Daoy (cell line): ENCODE measurements around the gene ATP6V0A4. TPM values are rescaled to one million over a fixed set of nuclear protein-coding genes. Genes with fewer than 3 reads are reported as not detected.
"Not testable (repeated sequence)": the region's sequence is repeated elsewhere in the genome, so short reads cannot be mapped to it uniquely, and the experiment has no call there.

Experiments used
- DNase-seq: peaks from one replicate; pipeline ENCODE4 v3.0.0-alpha.2; 2015; ENCODE audit warnings: low read depth
- total RNA-seq: library from RNA; depleted of rRNA; stranded (reverse); fragments of >200 nt; shearing (Covaris generic); gene quantifications from 2 replicates; pipeline ENCODE4 v1.2.3, GENCODE V29; 2014; rRNA removed

ATP6V0A4 gene
- 0.63 TPM in 1 of 2 replicates, not detected in the other for total RNA-seq

GRCh38 chr7:138797715-138798320, at the start of gene ATP6V0A4, which contains the start of gene TMEM213:
Gene ATP6V0A4, minus strand, starts transcription at chr7:138798196. Its CDS starts 26,949 bp downstream, at chr7:138771247.
Gene TMEM213, plus strand, starts transcription at chr7:138797994. Its CDS starts 111 bp downstream, at chr7:138798105.
- DNase-seq: no peak

DNA sequence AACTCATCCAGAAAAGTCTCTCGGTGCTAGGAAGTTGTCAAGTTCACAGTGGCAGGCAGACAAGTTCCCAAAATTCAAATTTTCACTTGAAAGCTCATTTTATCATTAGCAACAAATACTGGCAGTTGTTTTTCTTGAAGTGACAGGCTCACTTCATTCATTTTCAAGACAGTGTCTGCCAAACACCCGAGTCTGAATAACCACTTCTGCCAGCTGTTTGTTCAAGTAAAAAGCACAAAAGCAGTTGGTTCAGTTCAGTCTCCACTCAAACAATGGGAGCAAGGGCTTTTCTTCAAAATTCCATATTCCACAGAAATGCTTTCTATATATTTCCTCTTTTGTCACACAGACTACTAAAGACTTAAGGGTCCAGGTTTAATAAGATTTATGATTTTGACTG, 47.7 kb upstream of the ATP6V0A4 start:
- no peak for DNase-seq

DNA sequence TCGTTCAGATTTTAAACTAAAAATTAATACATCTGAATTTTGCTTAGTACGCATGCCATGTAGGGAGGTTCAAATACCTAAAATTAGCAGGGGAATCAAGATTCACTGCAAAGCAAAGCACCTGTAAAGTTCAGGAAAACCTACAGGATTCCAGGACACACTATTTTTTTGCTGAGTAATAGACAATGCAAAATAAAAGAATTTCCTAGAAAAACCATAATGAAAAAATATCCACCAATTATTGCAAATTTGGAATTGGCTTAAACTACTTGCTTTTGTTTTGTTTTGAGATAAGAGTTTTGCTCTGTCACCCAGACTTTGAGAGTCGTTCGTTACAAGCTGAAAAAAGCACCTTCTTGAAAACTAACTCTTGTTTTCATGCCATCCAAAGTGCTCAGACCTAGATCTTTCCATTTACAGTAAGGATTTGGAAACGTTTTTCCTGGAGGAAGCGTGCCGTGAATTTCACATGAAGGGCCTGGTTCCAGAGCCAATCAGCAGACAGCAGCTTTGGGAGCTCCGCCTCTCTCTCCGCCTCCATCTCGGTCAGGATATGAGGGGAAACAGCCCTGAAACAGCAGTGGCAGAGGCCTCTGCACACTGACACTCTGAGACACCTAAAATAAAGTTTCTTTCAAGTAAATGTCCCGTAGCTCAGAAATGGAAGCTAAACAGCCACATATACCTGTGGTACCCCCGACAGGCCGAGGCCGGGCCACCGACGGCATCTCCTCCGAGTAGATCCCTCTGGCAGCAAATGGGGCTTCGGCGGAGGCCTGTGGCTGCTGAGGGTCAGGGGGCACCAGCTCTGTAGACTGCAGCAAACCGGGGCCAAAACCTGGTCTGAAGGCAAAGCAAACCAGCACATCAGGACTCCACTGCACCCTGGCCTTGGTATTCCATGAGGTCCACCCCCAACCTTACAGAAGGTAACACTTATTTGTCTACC, 45.9 kb upstream of the ATP6V0A4 start:
- no peak for DNase-seq

GRCh38 chr7:138842111-138842510, 44.1 kb upstream of the ATP6V0A4 start:
- DNase-seq: peak; percentile 89

GRCh38 chr7:138838166-138838565, 40.2 kb upstream of the ATP6V0A4 start:
- DNase-seq: no peak

- no peak for DNase-seq
These were observed 39.6 kb upstream of the ATP6V0A4 start for GRCh38 chr7:138837627-138838026.

GRCh38 chr7:138835087-138835486, 37.1 kb upstream of the ATP6V0A4 start:
- no peak for DNase-seq

GRCh38 chr7:138834583-138834982, 36.6 kb upstream of the ATP6V0A4 start:
- no peak for DNase-seq

DNA sequence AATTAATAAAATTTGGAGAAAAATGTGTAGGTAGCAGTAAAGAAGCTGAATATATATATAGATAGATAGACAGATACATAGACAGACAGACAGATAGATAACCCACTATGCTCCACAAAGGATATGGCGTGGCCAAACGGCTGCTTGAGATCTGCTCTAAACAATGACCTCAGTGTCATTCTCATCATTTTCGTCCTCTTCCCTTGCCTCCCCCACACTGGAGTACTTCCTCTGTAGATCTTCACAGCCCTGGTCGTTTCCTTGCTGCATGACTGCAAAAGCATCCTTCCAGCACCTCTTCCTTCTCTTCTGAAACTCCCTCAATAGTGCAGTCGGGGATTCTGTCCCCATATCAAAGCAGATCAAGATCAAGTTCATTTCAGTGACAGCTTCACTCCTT, 35.6 kb upstream of the ATP6V0A4 start:
- no peak for DNase-seq

DNA sequence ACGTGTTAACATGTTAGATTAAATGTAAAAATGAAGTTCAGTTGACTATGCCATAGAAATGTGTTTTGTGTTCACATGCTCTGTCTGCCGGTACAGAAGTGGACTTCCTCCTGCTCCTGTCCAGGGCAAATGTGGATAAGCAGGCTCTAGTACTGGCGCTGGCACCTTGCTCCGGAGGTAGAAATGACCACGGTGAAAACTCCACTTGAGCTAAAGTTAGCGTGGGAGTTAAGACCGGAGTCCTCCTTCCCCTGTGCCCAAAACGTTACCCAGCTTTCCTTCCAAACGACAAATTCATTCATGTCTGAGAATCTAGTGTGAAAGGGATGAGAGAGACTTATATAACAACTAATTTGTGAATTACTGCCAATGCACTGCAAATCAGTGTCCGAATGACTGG, 35.0 kb upstream of the ATP6V0A4 start:
- DNase-seq: no peak

- DNase-seq: no peak
These were observed 31.3 kb upstream of the ATP6V0A4 start for GRCh38 chr7:138829335-138829734.

DNA sequence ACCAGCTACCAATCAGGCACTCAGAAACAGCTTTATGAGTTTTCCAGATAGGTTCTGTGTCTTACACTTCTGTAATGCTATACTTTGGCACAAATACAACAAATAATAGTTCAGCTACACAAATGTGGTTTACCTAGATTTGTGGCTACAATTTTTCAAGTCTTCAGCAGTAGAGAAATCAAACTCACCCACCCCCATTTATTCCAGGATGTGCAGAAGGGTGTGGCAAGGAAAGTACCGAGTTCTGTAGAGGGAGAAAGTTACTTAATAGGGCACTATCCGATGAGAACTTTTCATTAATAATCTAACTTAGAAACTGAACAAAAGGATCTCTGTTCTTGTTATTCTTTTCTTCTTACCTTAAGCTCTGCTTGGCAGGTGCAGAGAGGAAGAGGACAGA, 30.3 kb upstream of the ATP6V0A4 start:
- no peak for DNase-seq

- no peak for DNase-seq
These were observed 27.2 kb upstream of the ATP6V0A4 start for GRCh38 chr7:138825049-138825721.

DNA sequence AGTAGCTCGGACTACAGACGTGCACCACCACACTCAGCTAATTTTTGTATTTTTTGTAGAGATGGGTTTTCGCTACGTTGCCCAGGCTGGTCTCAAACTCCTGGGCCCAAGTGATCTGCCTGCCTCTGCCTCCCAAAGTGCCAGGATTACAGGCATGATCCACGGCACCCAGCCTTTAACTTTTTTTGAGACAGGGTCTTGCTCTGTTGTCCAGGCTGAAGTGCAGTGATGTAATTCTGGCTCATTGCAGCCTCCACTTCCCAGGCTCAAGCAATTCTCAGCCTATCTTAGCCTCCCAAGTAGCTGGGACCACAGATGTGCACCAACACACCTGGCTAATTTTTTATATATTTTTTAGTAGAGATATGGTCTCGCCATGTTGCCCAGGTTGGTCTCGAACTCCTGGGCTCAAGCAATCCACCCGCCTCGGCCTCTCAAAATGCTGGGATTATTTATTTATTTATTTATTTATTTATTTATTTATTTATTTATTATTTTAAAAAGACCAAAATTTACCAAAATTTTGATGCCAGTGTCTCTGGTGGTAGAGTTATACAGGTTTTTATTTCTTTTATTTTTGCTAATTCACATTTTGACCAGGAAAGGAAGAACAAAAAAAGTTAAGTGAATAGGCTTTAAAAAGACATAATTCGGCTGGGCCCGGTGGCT, 25.0 kb upstream of the ATP6V0A4 start:
- no peak for DNase-seq

DNA sequence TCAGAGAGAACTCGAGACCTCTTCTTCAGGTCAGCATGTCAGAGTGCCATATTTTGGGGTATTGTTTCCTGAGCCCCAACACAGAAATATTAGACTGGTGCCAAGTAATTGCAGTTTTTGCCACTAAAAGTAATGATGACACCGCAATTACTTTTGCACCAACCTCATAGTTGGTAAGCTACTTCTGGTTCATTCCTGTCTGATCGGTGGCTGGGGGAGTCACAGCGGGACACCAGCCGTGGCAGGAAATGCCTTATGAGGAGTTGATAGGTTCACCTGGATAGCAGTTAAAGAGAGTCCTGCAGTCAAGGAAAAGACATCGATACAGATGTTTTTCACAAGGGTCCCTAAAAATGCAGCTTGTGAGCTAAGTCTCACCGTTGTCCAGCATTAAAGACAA, 23.9 kb upstream of the ATP6V0A4 start:
- no peak for DNase-seq

- DNase-seq: no peak
These were observed 21.6 kb upstream of the ATP6V0A4 start for GRCh38 chr7:138819625-138820024.

DNA sequence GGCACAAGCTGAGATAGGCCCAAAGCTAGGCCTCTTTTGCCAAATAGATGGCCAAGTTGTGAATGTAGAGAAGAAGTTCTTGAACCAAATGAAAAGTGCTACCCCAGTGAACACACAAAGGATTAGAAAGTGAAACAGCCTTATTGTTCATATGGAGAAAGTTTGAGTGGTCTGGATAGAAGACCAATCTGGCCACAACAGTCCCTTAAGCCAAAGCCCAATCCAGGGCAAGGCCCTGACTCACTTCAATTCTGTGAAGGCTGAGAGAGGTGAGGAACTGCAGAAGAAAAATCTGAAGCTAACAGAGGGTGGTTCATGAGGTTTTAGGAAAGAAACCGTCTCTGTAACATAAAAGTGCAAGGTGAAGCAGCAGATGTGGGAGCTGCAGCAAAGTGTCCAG, 18.7 kb upstream of the ATP6V0A4 start:
- no peak for DNase-seq

GRCh38 chr7:138814816-138815332, 16.9 kb upstream of the ATP6V0A4 start:
- no peak for DNase-seq

DNA sequence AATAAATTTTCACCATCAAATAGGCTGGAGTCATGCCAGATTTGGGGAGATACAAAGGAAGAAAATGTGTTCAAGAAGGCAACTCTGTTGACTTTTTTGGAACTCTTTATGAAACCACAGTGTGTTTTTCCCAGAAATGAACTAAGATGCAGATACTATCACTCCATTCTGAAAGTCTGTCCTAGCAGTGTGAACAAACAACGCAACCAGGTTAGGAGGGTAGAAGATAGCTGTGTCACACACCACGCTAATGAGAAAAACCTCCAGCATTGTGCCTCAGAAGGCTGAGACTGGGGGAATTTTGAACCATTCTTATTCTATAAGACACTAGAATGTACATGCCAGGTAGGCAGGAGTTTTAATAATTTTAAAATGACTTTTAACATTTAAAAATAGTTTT, 15.9 kb upstream of the ATP6V0A4 start:
- no peak for DNase-seq

- not testable (repeated sequence) for DNase-seq
These were observed 13.3 kb upstream of the ATP6V0A4 start for GRCh38 chr7:138811327-138811726.

DNA sequence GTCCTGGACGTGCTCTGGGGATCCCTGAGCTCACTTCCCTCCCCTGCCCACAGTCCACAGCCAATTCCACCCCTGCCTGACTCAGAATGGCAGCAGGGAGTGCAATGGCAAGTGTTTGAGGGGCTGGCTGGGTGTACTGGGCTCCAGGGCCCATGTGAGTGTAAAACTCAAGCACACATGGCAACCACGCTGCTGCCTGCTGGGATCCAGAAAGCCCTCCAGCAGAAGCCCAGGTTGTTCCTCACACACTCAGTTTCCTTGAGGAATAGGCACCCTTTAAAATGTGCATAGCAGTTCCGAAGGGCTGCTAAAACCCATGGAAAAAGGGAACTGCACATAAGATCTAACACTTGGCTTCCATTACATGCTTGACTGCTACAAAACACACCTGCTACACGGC, 11.3 kb upstream of the ATP6V0A4 start:
- no peak for DNase-seq

DNA sequence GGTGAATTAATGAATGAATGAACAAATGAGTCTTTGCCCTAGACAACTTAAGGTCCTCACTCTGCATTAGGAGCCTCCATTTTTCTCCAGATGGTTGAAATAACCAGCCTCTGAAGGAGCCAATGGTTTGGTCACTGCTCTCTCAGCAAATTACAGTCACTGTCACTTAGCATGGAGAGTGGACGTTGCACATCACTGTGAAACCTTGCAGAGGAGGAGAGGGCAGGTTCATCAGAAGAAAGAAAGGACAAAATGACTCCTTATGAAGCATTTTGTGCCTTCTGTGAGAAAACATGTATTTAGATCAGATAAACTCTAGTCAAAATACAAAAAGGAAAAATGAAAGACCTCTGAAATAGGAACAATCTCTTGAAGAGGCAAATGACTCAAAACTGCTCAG, 6.6 kb upstream of the ATP6V0A4 start:
- no peak for DNase-seq
